ENCODE results near the gene CTF1. TPM values are rescaled to one million over a fixed set of nuclear protein-coding genes. Genes with fewer than 3 reads are reported as not detected.

The CTF1 gene
- total and polyA plus RNA-seq, 10 of the 15 experiments (the other 5 are each of a cell fraction or from before 2014, with no cell fraction given) = 0.04 to 0.46 (median 0.11) TPM; not detected in 3

- TF ChIP-seq NBN (IDR thresholded peaks at IDR 0.05) (0 out of 2 replicates have a peak, but pooled peaks have one; percentile 64), SMC3 (IDR thresholded peaks at IDR 0.05; ENCODE audit: borderline replicate concordance, low read length) (peak; percentile 64), PAX5 (IDR thresholded peaks at IDR 0.05; ENCODE audit: borderline replicate concordance, low read depth, low read length) (peak; percentile 47; the same call in 1 of the 2 replicates), SRF (IDR thresholded peaks at IDR 0.05; ENCODE audit: low read depth in 2 of 2, low read length in 2 of 2) (peak; percentile 28 to 58; a peak in 1 of 4 replicates), SPI1 (IDR thresholded peaks at IDR 0.05; ENCODE audit: borderline replicate concordance, insufficient read depth, low read depth, low read length) (peak; percentile 33; the same call in 1 of the 2 replicates), REST (IDR thresholded peaks at IDR 0.05; ENCODE audit: low read depth, low read length) (no peak), USF1 (IDR thresholded peaks at IDR 0.05; ENCODE audit: borderline replicate concordance, extremely low read length, insufficient read depth, low read depth, low read length) (peak; percentile 24), BCLAF1 (IDR thresholded peaks at IDR 0.05) (no peak), IKZF1 (conservative IDR thresholded peaks at IDR 0.05) (0 out of 2 replicates have a peak, but pooled peaks have one; percentile 18), SIX5 (IDR thresholded peaks at IDR 0.05; ENCODE audit: low read depth, low read length, severe bottlenecking) (peak; percentile 10), ELK1 (IDR thresholded peaks at IDR 0.05; ENCODE audit: low read depth, low read length) (peak; percentile 27; the same call in 1 of the 2 replicates), ZNF207 (IDR thresholded peaks at IDR 0.05; ENCODE audit: borderline replicate concordance) (0 out of 2 replicates have a peak, but pooled peaks have one; percentile 21), ZNF384 (IDR thresholded peaks at IDR 0.05; ENCODE audit: borderline replicate concordance, low read depth, low read length) (no peak), NR2F1 (conservative IDR thresholded peaks at IDR 0.05) (peak; percentile 16; the same call in 1 of the 2 replicates), MXI1 (IDR thresholded peaks at IDR 0.05; ENCODE audit: low read depth, low read length) (0 out of 2 replicates have a peak, but pooled peaks have one; percentile 37), EZH2 (IDR thresholded peaks at IDR 0.05; ENCODE audit: borderline replicate concordance, control insufficient read depth, low read depth, low read length) (no peak), BHLHE40 (IDR thresholded peaks at IDR 0.05; ENCODE audit: borderline replicate concordance in 1 of 2, low read depth in 2 of 2, low read length in 1 of 2) (peak; percentile 35 to 66; a peak in 2 of 4 replicates), RAD51 (IDR thresholded peaks at IDR 0.05) (peak; percentile 38; the same call in 1 of the 2 replicates), HDGF (IDR thresholded peaks at IDR 0.05) (peak; percentile 57; the same call in 1 of the 2 replicates)
Observed at GRCh38 chr16:30941600-30942425, 45.4 kb downstream of the CTF1 start (continued).

All from GM12878 (cell line).